ENCODE results near the gene DERA.
"Not testable (repeated sequence)": the region's sequence is repeated elsewhere in the genome, so short reads cannot be mapped to it uniquely, and the experiment has no call there.

Gene DERA

GRCh38 chr12:15967053-15967452 is 55.9 kb downstream of the DERA start:
- not testable (repeated sequence) for DNase-seq

- DNase-seq, result no peak
These were observed 60.1 kb downstream of the DERA start for GRCh38 chr12:15971211-15971610.

DNA sequence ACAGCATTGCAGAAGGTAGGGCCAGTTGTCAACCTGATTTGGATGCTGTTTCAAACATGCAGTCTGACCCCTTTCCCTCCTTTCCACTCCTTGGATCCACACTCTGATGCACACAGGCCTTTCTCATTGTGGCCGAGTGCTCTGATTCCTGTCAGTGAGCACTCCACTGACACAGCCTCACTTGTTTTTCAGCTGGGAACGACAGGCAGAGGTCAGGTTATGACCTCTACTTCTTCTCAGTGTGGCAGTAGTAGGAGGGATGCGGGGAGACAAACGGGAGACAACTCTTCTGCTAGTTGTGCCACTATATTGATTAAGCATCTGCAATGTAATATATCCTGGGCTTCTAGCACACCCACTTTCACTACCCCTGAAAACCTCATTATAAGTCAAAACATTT is 61.8 kb downstream of the DERA start:
- DNase-seq, result no peak

DNA sequence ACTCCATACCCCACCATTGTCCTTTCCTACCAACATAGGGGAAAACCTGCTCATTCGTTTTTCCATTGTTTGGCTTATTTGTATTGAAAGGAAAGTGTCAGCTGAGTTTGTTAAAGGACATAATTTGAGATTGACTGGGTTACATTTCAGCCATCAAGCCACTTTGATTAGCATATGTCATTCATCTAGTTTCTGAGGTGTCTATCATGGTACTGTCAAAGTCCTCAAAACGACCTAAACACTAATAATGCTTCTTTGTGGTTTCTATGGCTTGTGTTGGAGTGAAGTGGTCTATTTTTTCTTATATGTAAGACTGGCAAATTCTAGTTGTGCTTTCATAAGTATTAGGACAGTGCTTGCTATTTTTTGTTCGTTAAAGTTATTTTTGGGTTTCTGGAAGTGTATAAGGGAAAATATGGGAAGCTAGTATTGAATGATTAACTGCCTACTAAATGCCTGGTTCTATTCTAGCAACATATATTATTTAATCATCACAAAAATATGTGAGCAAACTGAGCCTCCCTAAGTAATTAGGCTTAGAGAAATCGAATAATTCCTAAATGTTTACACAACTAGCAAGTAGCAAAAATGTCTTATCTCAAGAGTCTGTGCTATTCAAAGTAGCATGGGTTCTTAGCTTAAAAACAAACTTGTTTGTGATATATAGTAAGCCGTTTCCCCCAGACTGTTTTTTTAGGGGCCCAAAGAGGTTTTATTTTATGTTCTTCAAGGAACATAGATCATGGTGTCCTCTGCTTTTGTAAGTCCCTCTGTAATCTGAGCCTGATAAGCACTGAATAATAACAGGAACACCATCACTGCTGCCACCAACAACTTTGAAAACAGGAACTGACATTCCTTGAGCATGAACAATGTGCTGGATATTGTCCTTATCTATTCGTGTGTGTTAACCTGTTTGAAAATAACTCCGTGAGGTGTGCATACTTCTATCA is 67.1 kb downstream of the DERA start:
- DNase-seq, result no peak

GRCh38 chr12:15979096-15980092 is 68.3 kb downstream of the DERA start:
- peak in 1 of 2 experiments; percentile 8 for DNase-seq

GRCh38 chr12:15982071-15982470 is 70.9 kb downstream of the DERA start:
- DNase-seq, result no peak

GRCh38 chr12:15982471-15982870 is 71.3 kb downstream of the DERA start:
- DNase-seq, result peak in 1 of 2 experiments; percentile 14

- DNase-seq, result no peak
These were observed 71.8 kb downstream of the DERA start for GRCh38 chr12:15982921-15983320.

DNA sequence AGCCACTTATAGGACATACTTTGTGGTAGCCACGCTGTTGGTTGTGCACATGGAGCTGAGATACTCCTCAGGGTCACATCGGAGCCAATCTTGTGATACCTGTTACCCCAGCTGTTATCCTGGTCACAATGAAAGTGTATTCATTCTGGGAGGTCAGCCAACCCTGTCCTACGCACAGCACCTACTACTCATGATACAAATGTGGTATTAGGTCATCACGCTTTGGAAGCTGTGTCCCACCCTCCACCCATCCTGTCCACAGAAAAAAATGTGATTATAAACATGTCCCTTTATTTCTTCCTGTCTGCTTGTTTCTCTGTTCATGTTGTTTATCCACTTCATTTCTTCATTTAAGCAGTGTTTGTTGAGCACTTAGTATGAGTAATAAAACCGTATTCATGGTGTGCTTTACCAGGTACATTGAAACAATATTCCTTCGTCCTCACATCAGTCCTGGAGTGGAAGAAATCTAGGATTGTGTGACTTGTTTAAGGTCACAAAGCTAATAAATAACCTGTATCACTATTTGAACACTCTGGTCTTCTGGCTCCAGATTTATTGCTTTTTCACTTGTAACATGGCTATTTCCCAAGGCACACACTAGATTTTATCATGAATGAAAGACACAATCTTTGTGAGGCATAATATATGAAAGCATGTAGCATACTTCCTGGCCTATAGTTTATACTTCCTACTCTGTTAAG is 73.1 kb downstream of the DERA start:
- DNase-seq, result no peak

GRCh38 chr12:15984963-15985362 is 73.8 kb downstream of the DERA start:
- peak in 1 of 2 experiments; percentile 12 for DNase-seq

DNA sequence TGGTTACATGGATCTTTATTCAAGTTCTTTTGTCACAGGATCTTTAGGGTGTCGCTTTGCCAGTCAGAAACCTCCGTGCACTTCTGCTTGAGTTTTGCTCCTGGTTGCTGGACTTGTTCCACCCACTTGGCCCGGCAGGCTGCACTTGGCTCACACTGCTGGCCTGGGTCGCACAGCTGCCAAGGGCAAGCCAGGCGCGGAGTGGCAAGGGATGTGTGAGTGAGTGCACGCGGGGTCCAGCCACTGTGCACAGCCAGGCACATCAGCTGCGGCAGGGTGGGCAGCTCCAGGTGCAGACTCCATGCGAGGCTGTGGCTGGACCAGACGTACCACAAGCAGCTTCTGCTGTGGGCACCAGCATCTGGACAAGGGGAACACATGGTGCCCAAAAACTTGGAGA is 76.6 kb downstream of the DERA start:
- no peak for DNase-seq

- no peak for DNase-seq
These were observed 78.0 kb downstream of the DERA start for GRCh38 chr12:15988983-15989755.

GRCh38 chr12:15995801-15996200 is 84.7 kb downstream of the DERA start:
- no peak for DNase-seq

DNA sequence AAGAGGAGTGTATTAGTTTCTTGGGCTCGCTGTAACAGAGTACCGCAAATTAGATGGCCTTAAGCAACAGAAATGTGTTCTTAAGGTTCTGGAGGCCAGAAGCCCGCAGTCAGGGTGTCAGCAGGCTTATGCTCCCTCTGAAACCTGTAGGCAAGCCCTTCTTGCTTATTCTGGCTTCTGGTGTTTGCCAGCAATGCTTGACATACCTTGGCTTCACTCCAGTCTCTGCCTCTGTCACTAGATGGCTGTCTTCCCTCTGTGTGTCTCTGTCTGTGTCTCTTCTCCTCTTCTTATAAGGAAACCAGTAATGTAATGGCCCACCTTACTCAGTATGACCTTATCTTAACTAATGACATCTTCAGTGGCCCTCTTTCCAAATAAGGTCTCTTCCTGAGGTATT is 85.1 kb downstream of the DERA start:
- DNase-seq, result no peak

- DNase-seq, result no peak
These were observed 85.8 kb downstream of the DERA start for GRCh38 chr12:15996948-15997347.

DNA sequence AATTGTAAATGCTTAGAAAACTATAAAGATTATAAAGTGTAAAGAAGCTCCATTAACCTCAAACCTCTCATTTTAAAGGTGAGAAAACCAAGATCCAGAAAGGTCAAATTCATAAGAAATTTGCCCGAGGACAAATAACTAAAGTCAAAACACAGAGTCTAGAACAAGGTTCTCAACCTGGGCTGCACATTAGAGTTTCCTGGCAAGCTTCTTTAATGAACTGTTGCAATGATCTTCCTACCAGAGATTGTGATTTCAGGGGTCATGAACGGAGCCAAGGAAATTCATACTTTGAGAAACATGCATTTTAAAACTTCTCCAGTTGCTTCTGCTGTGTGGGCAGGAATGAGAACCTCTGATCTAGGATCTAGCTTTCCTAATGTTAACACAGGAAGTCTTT is 86.8 kb downstream of the DERA start:
- no peak for DNase-seq

DNA sequence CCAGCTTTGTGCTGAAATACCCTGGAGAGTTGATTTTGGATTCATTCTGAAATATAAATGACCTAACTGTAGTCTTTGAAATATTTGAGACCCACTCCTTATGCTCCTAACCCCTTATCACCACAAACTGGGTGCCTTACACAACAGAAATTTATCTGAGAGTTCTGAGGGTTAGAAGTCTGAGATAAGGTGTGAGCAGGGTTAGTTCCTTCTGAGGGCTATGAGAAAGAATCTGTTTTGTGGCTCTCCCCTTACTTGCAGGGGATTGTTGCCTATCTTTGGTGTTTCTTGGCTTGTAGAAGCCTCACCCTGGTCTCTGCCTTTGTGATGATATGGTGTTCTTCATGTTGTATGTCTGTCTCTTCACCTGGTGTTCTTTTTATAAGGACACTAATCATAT is 91.7 kb downstream of the DERA start:
- DNase-seq, result no peak

- DNase-seq, result no peak
These were observed 92.3 kb downstream of the DERA start for GRCh38 chr12:16003460-16003859.

- DNase-seq, result no peak
These were observed 95.6 kb downstream of the DERA start for GRCh38 chr12:16006752-16007151.

GRCh38 chr12:16008421-16008824 is 97.3 kb downstream of the DERA start:
- DNase-seq, result no peak

GRCh38 chr12:16012117-16012516 is 101.0 kb downstream of the DERA start:
- DNase-seq, result no peak

GRCh38 chr12:16013722-16014121 is 102.6 kb downstream of the DERA start:
- not testable (repeated sequence) for DNase-seq
